ENCODE data around the gene PDE1C. TPM values are rescaled to one million over a fixed set of nuclear protein-coding genes. Genes with fewer than 3 reads are reported as not detected.

Gene PDE1C
- total and polyA plus RNA-seq, 9 donors, result 4.8 to 20.0 (median 11.8) TPM

DNA sequence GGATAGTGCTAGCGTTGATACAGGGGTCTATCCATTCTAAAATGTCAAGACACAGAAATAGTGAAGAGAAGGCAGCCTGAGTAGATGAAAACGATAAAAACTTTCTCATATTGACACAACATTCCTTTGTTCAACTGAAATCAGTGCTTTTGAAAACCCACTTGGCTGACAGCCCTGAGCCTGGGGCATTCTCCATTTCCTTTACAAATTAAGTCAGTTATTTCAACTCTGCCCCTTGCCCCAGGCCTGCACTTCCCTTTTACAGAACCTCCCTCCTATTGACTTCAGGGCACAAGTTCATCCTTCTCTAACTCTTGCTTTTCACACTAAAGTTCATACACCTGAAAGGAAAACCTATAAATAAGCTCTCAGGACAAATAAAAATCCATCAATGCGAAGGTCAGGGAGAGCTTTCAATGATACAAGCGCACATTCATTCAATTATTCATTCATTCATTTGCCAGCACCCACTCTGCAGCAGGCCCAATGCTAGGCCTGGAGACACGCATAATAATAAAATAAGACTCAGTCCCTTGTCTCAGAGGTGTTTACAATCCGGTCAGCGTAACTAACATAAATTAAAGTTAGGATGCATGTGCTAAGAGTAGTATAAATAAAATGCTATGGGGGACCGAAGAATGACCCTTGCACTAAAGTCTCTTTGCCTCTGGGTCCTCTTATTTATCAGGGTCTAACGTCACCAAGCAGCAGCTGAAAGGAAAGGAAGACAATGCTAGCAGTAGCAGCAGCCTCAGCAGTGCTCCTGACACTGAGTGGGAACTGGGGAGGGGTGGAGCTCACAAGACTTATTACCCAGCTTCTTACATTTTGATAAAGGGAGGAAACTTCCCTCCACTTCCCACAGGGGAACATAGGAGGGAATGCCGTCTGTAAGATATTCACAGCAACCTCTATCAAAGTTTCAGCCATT is 134.8 kb downstream of the PDE1C start:
- TF ChIP-seq CTCF (IDR thresholded peaks at IDR 0.05) (no peak), POLR2A (IDR thresholded peaks at IDR 0.05) (no peak), EP300 (IDR thresholded peaks at IDR 0.05) (no peak)
- WGBS, 3 donors, result 75 to 77% (median 75%) methylated on average over 10 of the region's 10 CpGs
- no peak for DNase-seq
- Histone ChIP-seq H3K27me3 (no peaks in the 10 kb centered on the region), H3K4me3 (no peak overlapping the region), H3K9me3 (no peaks in the 10 kb centered on the region), H3K36me3 (no peaks in the 10 kb centered on the region), H3K27ac (no peak overlapping the region), H3K4me1 (ENCODE audit: insufficient read depth) (no peaks in the 10 kb centered on the region)
- intact Hi-C loops (cut with DNase I), result no loop called here

GRCh38 chr7:31934551-31934950 is 135.7 kb downstream of the PDE1C start:
- no peak for TF ChIP-seq POLR2A (IDR thresholded peaks at IDR 0.05)
- TF ChIP-seq EP300 (IDR thresholded peaks at IDR 0.05), result no peak
- TF ChIP-seq CTCF (IDR thresholded peaks at IDR 0.05), result no peak
- Histone ChIP-seq H3K27ac (no peak overlapping the region), H3K36me3 (no peaks in the 10 kb centered on the region), H3K4me1 (ENCODE audit: insufficient read depth) (no peaks in the 10 kb centered on the region), H3K27me3 (no peaks in the 10 kb centered on the region), H3K4me3 (no peak overlapping the region), H3K9me3 (no peaks in the 10 kb centered on the region)
- DNase-seq, result no peak
- 61 to 66% (median 62%) methylated on average over 4 of the region's 4 CpGs for WGBS, 3 donors
- intact Hi-C loops (cut with DNase I), result no loop called here

DNA sequence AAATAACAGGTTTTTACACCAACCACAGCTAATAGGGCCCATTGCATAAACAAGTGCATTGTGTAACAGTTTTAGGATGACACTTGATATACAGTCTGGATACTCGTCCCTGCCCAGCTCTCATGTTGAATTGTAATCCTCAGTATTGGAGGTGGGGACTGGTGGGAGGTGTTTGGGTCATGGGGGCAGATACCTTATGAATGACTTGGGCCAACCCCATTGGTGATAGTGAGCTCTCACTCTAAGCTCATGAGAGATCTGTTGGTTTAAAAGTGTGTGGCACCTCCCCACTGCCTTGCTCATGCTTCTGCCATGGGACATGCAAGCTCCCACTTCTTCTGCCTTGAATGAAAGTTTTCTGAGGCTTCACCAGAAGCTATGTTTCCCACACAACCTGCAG is 136.7 kb downstream of the PDE1C start:
- DNase-seq, result no peak
- WGBS, 3 donors, result 38 to 53% (median 50%) methylated on average over 1 of the region's 1 CpG
- Histone ChIP-seq H3K9me3 (no peaks in the 10 kb centered on the region), H3K36me3 (no peaks in the 10 kb centered on the region), H3K27ac (no peak overlapping the region), H3K4me3 (no peak overlapping the region), H3K27me3 (no peaks in the 10 kb centered on the region), H3K4me1 (ENCODE audit: insufficient read depth) (no peaks in the 10 kb centered on the region)
- TF ChIP-seq EP300 (IDR thresholded peaks at IDR 0.05) (no peak), CTCF (IDR thresholded peaks at IDR 0.05) (no peak), POLR2A (IDR thresholded peaks at IDR 0.05) (no peak)
- intact Hi-C loops (cut with DNase I), result no loop called here

GRCh38 chr7:31926991-31927584 is 143.1 kb downstream of the PDE1C start:
- intact Hi-C loops (cut with DNase I), result no loop called here
- Histone ChIP-seq H3K27me3 (no peaks in the 10 kb centered on the region), H3K9me3 (no peaks in the 10 kb centered on the region), H3K4me1 (ENCODE audit: insufficient read depth) (no peaks in the 10 kb centered on the region), H3K27ac (no peak overlapping the region), H3K36me3 (no peaks in the 10 kb centered on the region), H3K4me3 (no peak overlapping the region)
- 63 to 83% (median 82%) methylated on average over 5 of the region's 5 CpGs for WGBS, 3 donors
- TF ChIP-seq CTCF (IDR thresholded peaks at IDR 0.05) (no peak), EP300 (IDR thresholded peaks at IDR 0.05) (no peak), POLR2A (IDR thresholded peaks at IDR 0.05) (no peak)
- no peak for DNase-seq

Data from ovary (tissue), 9 donors.